Epithelial cell of prostate (primary cell): ENCODE measurements around the gene POU6F2.

ENCODE experiments used
- DNase-seq: peaks from one replicate; pipeline ENCODE4 v3.0.0-alpha.2; 2011; ENCODE audit warnings: low read depth, low spot score
- H3K27ac ChIP-seq: fragments of 450-650 bp; 2 replicates; pipeline ENCODE4 v1.5.1; 2017; ENCODE audit warnings: mild to moderate bottlenecking

Gene POU6F2

DNA sequence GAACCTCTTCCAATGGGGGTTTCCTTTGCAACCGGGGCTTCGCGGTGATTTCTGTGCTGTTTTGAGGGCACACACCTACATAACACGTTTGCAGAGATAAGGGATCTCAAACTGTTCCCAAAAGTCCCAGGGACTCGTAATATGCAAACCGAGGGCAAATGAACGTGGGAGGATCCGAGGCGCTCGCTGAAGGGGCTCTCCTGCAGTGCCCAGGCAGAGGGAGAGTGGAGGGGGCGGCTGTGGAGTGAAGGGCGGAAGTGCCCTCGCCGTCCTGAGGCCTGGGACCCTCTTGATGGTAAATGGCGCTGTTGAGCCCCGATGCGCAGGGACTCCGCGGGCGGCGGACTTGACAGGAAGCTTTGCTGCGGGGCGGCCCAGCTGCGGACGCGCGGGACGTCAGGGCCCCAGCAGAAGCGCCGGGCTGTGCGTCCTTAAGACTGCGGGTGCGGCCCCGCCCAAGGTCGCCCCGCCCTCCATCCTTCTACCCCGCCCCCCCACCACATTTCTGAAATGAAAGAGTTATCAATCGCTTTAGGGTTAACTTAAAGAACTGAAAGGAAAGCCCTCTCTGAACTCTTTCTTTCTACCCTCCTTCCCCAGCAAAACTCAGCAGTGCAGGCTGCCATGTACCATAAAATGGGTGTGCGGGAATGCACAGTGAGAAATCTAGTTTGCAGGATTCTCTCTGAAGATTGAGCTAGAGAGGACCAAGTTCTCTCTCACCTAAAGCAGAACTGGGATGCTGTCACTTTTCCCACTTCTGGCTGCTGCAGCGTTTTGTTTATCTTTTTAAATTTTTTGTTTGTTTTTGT lies 436.7 kb downstream of the POU6F2 start:
- no peak for DNase-seq
- no peak overlapping the region for H3K27ac ChIP-seq

DNA sequence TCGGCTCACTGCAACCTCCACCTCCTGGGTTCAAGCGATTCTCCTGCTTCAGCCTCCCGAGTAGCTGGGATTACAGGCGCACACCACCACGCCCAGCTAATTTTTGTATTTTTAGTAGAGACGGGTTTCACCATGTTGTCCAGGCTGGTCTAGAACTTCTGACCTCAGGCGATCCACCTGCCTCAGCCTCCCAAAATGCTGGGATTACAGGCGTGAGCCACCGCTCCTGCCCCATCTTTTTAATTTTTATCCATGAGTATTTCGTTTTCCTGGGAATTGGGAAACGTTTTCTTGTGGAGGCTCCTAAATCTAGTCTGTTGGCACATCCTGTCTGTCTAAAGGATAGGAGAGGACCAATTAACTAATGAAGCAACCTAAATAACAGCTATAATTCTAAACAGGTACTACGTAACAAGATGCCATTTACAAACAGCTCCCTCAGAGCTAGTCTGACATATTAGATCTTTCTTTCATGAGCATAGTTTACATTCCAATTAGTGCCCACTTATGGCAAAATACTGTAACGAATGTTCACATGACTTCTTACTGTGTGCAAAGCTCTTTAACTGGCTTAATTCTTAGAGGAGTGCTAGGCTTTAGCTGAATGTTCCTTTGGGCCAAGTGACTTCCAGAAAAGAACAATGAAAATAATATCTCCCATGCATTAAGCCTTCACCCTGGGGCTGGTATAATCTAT lies 437.5 kb downstream of the POU6F2 start:
- H3K27ac ChIP-seq = no peak overlapping the region
- no peak for DNase-seq

DNA sequence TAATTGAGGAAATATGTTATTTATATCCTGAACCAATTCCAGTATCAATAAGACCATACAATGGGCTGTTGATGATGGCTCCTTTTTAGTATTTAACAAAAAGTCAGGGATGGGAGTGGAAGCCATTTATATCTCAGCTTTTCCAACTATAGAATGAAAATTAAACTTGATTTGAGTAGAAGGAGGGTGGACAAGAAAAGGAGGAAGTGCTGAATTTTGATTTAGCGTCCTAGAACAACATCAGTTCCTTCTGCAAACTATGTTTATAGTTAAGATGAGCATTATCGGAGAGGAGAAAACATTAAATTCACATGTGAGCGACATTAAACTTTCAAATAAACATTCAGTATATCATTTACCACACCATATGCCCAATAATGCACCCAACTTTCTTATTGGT lies 439.2 kb downstream of the POU6F2 start:
- no peak for DNase-seq
- no peak overlapping the region for H3K27ac ChIP-seq

DNA sequence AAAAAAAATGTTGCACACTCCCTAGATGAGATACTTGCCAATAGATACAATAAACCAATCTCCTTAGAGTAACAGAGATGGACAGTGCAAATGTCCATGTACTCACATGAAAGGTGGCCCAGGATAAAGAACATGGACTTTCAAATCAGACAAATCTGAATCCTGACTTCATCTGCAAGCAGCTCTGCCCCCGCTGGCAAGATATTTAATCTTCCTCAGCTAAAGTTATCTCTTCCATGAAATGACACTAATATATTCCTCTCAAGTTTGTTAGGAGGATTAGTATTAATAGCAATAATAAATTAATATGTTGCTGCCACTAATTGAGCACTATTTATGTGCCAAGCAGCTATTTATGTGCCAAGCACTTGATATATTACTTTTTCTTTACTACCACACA lies 439.9 kb downstream of the POU6F2 start:
- no peak overlapping the region for H3K27ac ChIP-seq
- no peak for DNase-seq

DNA sequence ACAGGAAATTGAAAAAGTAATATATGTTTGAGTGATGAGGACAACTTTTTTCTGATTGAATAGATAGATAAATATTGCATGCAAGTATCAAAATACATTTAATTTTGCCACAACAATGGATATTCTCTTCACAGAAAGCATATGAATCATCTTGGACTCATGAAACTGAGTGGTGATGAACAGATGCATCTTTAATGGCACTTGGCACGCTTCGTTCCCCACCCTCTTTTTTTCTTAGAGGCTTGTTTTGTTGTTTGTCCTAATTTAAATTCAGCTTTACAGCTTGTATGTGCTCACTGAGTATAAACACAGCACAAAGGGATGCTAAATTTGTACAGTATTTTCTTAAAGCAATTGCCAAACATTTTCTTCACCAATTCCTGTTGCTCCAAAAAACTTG lies 443.5 kb downstream of the POU6F2 start:
- DNase-seq = no peak

DNA sequence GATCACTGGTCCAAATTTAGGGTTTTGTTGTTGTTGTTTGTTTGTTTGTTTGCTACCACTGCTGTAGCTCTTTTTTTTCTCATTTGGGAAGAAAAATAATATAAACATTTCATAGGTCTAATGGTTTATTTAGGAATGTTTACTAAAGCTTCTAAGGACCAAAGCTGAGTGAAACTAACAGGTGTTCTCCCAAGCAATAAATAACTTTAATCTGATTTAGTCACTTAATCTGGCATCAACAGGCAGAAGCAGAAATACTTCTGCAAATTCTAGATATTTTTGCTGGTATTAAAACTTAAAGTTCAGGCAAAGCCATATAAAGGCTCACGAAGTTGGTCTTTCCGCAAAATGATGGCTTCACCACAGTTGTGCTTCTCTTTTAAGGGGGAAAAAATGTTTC lies 444.0 kb downstream of the POU6F2 start:
- no peak for DNase-seq
- H3K27ac ChIP-seq = no peak overlapping the region

More for the DNA sequence above, 443.5 kb downstream of the POU6F2 start:
- no peak overlapping the region for H3K27ac ChIP-seq

DNA sequence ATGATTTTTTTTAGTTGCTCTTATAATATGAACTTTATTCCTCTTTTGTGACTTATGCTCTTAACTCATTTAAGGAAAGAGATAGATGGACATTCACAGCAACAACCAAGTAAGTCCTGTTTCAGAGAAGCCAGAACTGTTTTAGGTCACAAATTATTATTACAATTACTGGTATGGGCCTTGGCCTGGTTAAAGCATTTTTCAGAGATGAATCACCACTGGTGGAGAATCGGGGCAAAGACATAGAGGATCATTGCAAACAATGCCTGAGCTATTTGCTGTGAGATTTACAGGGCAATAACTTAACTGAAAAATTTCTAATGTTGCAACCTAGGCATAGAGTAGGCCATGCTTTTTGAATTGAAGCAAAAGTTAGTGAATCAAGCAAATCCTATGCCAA lies 450.5 kb downstream of the POU6F2 start:
- no peak for DNase-seq
- no peak overlapping the region for H3K27ac ChIP-seq

DNA sequence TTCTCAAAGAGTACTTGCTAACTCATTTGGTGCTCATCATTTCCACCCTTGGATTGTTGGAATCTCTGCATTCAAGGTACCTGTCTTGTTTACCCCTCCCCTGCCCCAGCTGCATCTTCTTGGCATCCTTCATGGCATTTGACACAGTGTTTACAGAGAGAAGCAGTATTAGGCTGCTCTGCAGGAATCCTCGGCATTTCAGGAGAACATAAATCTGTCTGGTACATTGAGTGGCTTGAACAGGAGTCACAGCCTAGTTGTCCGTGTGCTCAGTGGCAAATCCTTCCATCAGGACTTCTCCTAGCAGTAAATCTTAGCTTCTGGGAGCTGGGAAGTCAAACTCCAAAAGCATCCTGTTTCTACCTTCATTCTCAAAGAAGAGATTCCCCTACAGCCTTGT lies 451.7 kb downstream of the POU6F2 start:
- H3K27ac ChIP-seq = no peak overlapping the region

DNA sequence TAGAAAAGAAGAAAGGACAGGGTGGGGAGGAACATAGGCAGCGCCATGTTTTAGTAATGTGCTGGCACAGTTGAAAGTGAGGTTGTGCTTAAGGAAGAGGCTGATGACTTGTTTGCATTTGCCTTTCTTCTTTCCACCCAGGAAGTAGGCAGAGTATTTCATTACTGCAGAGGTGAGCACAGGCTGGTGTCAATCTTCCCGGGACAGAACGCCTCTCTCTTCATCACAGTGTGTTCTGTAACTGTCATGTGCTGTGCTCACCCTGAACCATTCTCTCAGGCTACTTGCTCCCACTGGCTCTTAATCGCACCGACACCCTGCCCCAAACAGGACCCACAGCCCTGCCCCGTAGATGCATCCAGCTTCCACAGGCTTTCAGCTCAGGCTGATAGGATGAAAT lies 452.7 kb downstream of the POU6F2 start:
- DNase-seq = no peak
- no peak overlapping the region for H3K27ac ChIP-seq

More for the DNA sequence above, 451.7 kb downstream of the POU6F2 start:
- no peak for DNase-seq

DNA sequence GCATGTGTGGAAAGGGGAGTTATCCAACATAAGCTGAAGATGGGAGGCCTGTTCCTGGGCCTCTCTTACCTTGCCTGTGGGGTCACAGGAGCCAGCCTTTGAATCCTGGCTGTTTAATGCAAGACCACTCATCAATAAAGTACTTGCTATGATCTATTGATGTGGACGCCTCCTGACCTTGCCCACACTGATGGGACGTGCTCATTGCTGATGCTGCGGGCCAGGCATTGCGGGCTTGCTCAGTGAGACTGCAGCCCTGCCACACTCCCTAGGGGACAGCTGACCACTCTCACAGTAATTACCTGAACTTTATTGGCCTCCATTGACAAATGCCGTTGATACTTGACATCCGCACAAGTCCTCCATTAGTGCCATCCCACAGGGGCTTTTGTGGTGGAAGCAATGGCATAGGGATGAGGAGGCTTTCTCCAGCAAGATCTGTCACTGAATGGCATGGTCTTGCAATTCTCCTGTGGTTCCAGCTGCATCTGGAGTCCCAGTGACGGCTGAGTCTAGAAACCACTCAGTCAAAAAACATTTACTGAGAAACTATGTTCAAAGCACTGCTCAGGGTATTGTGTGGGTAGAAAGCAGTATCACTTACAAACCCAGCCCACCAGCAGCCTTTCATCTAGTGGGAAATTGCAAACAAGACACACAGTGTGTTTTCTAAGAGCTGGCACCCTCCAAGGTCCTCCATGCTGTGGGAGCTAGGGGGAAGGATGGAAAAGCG lies 453.4 kb downstream of the POU6F2 start:
- DNase-seq = no peak
- H3K27ac ChIP-seq = no peak overlapping the region

DNA sequence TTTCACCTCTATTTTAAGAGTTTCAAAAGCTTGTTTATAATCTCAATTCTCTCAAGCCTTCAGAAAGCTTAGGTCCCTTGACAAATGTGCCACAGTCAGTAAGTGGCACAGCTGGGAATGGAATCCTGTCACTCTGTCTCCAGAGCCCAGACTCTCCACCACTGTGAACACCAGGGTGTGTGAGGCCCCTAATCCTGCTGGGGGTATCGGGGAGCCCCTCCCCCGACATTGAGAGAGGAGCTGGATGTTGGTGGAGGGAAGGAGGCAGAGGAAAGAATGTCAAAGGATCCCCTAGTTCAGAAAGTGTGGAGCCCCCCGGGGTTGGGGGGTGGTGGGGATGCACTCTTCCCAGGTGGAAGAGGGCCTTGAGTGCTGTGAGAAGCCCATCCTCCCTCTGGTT lies 454.7 kb downstream of the POU6F2 start:
- no peak for DNase-seq
- H3K27ac ChIP-seq = no peak overlapping the region

DNA sequence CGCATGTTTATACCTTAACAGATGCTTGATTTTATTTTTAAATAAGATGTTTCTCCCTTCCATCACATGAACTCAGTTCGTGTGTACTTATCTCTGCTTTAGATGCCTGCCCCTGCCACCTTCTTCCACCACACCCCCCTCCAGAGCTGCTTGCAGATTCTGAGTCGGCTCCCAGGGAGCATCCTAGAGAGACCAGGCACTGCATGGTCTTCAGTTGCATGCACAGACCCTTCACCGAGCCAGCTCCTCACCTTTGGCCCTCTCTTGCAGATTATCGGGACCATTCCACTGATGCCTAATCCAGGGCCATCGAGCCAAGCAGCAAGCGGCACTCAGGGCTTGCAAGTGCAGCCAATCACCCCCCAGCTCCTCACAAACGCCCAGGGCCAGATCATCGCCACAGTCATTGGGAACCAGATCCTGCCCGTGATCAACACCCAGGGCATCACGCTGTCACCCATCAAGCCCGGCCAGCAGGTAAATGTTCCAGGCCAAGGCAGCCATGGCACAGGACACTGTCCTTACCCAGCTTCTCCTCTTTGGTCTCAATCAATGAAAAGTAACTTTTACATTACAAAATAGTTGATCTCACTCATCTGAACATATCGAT lies 455.2 kb downstream of the POU6F2 start:
- no peak for DNase-seq
- H3K27ac ChIP-seq = no peak overlapping the region

DNA sequence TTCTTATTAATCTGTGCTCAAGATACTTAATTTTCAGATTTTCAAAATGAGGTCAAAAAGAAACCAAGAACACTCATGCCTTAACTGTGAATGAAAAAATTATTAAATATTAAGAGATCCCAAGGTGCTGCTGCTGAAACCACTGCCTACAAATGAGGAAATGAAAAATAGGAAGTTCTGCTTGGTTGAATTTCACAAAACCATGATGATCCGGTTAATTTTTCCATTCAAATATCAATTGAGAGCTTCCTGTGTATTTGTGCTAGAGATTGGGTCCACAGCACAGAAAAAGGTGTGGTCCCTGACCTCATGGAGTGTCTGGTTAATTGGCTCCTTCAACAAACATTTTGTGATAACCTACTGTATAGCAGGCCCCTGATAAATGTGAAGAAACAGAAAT lies 455.8 kb downstream of the POU6F2 start:
- H3K27ac ChIP-seq = no peak overlapping the region
- no peak for DNase-seq

DNA sequence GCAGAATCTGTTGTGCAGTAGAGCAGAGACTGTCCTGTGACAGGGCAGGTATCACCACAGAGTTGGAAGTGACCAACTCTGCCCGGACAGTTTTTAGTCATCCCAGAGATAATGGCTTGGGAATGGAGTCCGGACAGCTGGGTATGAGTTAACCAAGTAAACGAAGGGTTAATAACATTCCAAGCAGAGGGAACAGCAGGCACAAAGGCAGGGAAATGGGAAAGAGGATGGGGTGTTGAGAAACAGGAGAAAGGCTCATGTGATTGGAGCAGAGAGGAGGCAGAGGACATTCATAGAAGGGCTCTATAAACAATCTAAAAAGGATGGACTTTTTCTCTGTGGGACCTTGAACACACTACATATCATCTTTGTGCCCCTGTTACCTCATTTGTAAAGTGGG lies 456.3 kb downstream of the POU6F2 start:
- no peak overlapping the region for H3K27ac ChIP-seq
- DNase-seq = no peak

DNA sequence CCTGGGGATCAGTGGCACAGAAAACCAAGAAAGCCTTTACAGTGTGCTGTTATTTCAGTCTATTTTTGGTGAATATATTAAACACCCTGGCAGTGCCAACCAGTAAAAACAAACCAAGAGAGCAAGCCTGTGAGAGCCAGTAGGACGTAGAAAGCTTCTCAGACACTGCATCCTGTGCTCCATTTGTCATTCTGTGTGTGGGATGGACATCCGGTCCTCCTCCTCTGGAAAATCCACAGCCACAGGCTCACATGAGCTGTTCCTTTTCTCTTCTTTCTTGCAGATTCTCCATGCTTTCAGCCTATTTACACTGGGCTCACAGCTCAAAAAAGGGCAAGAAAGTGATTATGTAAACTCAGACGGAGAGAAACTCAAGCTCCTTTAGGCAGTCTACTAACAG lies 468.8 kb downstream of the POU6F2 start:
- no peak for DNase-seq
- no peak overlapping the region for H3K27ac ChIP-seq

DNA sequence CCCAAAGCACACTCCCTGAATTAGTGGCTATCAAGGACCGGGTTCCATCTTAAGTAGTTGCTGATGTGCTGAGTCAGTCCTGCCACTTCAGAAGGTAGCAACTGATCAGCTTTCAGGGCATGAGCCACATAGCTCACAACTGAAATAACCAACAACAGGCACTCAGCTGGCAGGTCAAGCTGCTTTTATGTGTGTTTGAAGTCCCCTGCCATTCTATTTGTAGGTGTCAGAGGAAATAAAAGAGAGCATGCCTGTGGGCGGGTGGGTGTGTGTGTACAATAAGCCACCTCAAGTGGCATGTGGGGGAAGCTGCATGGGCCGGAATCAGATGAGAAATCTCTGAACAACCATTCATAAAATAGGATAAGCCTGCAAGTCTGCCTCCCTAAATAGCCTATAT lies 474.2 kb downstream of the POU6F2 start:
- no peak overlapping the region for H3K27ac ChIP-seq
- no peak for DNase-seq

DNA sequence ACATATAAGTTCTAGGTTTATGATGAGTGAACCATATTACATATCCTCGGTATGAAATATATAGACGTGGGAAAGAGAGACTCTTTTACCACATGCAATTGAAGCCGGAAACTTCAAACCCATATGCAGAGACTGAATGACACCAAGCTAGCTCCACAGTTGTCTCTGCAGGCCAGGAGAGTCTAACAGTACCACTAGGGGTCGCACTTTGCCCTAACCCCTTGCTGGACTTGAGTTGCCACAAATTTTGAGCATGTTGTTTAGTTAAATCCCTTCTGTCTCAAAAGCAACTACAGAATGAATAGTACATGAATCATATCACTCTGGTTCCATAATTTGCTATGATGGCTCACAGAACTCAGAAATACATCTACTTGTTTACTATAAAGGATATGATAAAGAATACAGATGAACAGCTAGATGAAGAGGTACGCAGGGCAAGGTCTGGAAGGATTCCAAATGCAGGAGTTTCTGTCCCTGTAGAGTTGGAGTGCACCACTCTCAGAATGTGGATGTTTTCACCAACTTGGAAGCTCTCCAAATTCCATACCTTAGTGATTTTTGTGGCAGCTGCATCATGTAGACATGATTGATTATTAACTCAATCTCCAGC lies 476.1 kb downstream of the POU6F2 start:
- DNase-seq = no peak
- no peak overlapping the region for H3K27ac ChIP-seq

DNA sequence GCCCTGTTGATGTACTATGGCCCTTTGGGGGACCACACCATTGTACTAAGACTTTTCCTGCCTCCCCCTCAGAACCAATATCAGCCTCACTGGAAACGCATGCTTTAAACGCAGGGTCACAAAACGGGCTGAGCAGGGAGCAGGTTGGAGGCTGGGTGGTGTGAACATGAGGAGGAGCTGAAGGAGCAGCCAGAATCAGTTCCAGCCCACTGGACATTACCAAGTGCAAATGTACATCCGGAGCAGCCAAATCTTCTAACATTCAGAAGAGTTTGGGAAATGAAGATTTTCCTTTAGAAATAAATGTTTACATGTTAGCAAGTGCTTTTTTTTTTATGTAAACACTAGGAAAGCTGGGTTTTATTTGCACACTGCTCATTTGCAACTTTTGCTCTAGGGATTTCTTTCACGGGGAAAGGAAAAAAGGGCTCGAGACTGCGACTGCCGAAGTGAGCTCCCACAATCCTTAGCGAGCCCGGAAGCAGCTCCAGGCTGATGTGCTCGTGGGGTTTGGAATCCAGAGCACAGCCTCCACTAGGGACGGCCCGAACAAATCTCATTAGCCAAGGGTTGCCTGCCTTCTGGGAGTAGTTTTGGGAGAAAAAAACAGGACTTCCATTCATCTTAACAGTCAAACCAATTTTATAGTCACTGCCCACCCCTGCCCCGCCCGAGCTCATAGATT lies 480.5 kb downstream of the POU6F2 start:
- no peak for DNase-seq

DNA sequence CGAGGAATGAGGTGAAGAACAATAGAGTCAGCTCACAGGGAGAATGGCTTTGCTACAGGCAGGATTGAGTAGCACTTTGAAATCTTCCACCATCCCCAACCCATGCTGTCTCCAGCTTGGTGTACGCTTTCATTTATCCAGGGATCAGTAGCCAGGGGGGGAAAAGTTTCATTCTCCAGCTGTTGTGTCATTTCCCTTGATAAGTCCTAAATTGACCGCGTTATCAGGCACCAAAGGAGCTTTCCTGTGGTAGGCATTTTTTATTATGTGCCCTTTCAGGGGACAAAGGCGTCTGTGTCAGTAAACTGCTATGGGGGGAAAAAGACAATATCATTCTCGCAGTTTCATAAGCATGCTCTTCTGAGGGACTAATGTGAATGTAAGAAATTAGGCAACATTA lies 481.9 kb downstream of the POU6F2 start:
- DNase-seq = no peak
- H3K27ac ChIP-seq = no peak overlapping the region

More for the DNA sequence above, 480.5 kb downstream of the POU6F2 start:
- H3K27ac ChIP-seq = no peak overlapping the region

DNA sequence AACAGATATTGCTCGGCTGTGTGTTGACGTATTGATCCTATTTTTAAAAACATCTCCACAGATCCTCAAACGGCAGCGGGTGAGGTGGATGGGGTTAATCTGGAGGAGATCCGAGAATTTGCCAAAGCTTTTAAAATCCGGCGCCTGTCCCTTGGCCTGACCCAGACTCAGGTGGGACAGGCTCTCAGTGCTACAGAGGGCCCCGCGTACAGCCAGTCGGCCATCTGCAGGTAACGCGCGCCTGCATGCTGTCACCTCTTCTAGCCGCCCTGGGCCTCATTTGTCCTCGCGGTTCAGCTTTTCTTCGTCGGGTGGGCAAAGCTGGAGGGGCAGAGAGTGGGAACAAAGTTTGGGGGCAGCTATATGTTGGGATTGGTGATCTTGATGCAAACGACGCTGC lies 482.8 kb downstream of the POU6F2 start:
- H3K27ac ChIP-seq = no peak overlapping the region
- no peak for DNase-seq
